Neural progenitor cell (in vitro differentiated cells): ENCODE results near the gene GPRC5B.

Experiments used
- CTCF ChIP-seq: fragments of 200-600 bp; sonication (generic); IDR thresholded peaks from 2 replicates; pipeline ENCODE4 v1.5.1; 2017; ENCODE audit warnings: antibody characterized with exemption, mild to moderate bottlenecking
- EZH2phosphoT487 ChIP-seq: fragments of 200-600 bp; sonication (generic); IDR thresholded peaks from 2 replicates; pipeline ENCODE4 v1.6.1; 2017; ENCODE audit warnings: antibody characterized with exemption

DNA sequence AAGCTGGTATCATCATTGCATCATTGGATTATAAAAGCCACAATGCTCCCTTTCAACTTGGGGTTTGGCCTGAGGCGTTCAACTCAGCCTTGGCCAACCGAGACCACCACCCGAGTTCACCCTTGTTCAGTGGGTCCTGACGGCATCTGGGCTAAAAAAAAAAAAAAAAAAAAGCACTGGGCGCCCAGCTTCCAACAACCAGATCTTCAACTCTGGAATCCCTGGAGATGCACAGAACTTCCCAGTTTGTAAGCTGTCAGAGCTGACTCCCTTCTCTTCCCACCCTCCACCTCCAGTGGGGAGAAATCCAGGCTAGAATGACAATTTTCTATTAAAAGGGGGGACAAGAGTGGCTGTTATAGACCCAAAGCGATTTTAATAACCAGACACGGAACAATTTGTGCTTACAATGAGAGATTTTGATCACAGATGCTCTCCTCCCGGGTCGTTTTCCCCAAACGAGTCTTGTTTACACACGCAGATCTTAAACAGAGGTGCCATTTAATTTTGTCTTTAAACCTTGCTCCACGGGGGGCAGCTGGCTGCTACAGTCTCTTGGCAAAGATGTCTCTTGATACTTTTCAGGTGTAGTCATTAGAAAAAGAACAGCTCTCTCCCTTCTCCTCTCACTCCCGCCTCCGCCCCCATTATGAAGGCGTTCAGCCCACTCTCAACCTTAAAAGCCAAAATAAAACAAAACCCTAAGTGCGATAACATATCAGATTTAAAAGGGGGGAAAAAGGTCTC is 26.9 kb downstream of the GPRC5B start:
- TF ChIP-seq CTCF, result no peak
- TF ChIP-seq EZH2phosphoT487, result no peak
